GM18502 (cell line): Measurements from ENCODE around the gene SMCO2.

Experiments
- ATAC-seq: cut with Tn5 transposase; IDR thresholded peaks from one replicate; pipeline ENCODE4 v1.9.1; 2021; ENCODE audit warnings: mild to moderate bottlenecking; ENCODE audit not compliant: unreplicated experiment, poor library complexity

The SMCO2 gene

GRCh38 chr12:27548301-27549199 is 102.0 kb downstream of the SMCO2 start:
- ATAC-seq, result no peak

GRCh38 chr12:27549236-27549800 is 102.8 kb downstream of the SMCO2 start:
- no peak for ATAC-seq

- no peak for ATAC-seq
Observed at GRCh38 chr12:27549801-27550652, 103.5 kb downstream of the SMCO2 start.

GRCh38 chr12:27550653-27550975 is 104.1 kb downstream of the SMCO2 start:
- ATAC-seq, result no peak

- ATAC-seq, result no peak
Observed at GRCh38 chr12:27551172-27551840, 104.8 kb downstream of the SMCO2 start.
